ENCODE measurements around the gene TEPSIN.

TEPSIN gene

DNA sequence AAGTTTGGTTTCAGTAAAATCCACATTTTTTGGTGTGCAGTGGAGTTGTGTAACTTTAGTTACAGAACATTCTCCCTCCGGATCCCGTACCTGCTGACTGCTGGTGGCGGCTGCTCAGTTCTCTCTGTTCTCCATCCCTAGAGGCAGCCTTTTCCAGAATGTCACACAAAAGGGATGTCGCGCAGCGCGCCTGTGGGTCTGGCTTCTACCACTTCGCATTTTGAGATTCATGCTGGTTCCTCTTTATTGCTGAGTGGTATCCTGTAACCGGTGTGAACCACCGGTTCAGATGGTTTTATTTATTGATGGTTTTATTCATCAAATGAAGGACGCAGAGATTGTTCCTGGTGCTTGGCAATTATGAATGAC, 15.1 kb downstream of the TEPSIN start:
- TF ChIP-seq, protein P1, sequence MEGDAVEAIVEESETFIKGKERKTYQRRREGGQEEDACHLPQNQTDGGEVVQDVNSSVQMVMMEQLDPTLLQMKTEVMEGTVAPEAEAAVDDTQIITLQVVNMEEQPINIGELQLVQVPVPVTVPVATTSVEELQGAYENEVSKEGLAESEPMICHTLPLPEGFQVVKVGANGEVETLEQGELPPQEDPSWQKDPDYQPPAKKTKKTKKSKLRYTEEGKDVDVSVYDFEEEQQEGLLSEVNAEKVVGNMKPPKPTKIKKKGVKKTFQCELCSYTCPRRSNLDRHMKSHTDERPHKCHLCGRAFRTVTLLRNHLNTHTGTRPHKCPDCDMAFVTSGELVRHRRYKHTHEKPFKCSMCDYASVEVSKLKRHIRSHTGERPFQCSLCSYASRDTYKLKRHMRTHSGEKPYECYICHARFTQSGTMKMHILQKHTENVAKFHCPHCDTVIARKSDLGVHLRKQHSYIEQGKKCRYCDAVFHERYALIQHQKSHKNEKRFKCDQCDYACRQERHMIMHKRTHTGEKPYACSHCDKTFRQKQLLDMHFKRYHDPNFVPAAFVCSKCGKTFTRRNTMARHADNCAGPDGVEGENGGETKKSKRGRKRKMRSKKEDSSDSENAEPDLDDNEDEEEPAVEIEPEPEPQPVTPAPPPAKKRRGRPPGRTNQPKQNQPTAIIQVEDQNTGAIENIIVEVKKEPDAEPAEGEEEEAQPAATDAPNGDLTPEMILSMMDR (IDR thresholded peaks at IDR 0.05; ENCODE audit: borderline replicate concordance, insufficient read depth, low read depth, low read length): no peak
- H3K4me3 ChIP-seq (ENCODE audit: low read depth, low read length): no peak overlapping the region

DNA sequence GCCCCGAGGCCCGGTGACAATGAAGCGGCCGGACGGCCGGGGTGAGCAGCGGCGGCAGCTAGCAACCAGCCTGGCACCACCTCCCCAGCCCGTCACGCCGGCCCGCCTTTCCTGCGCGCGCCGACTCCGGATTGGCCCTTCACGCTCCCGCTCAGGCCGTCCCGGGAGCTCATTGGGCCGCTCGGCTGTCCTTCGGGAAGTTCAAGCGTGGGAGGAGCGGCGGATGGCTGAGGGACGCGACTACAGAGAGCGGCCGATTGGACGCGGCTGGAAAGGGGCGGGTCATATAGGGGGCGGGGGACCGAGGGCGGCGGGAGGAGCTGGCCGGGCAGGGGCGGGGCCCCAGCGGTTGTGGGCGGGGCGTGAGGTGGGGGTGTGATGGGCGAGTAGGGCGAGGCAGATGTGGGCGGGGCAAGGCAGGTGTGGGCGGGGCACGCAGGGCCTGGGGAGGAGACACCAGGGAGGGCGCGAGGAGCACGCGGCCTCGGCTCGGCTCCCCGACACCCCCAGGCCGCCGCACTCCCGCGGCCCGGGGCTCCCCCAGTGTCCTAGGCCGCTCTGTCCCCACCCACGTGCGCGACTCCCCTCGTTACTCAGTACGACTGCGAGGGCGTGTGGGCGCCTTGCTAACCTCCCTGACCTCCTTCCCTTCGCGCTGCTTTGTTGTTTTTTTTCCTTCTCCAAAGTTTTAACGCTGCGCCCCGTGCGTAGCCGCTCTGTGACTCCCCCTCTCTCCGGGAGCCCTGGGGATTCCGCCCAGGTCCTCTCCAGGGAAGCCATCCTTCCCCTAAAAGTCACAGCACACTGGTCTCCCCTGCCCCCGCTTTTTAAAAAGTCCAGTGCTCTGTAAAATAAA, 15.7 kb downstream of the TEPSIN start, which contains the start of gene CEP131:
Gene CEP131, minus strand, starts transcription at position 60 of the 856 bp plus-strand sequence. CDS start 2,909 bp downstream, outside the sequence.
- TF ChIP-seq, protein P1 (IDR thresholded peaks at IDR 0.05; ENCODE audit: borderline replicate concordance, insufficient read depth, low read depth, low read length): no peak
- peak within 1 kb of the TSS; percentile 68 for H3K4me3 ChIP-seq (ENCODE audit: low read depth, low read length)

DNA sequence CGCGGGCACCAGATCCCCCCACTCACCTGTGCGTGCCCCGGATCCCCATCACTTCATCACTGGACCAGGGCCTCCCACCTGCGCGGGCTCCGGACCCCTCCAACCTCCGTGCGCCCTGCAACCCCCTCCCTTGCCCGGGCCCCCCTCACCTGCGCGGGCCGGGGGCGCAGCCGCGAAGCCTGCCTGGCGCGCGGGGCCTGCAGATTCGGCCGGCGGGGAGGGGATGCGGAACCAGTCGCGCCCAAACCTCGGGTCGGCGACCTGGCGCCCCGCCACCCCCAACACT, 16.3 kb downstream of the TEPSIN start:
- H3K4me3 ChIP-seq (ENCODE audit: low read depth, low read length): peak overlapping the region; percentile 68
- TF ChIP-seq, protein P1 (IDR thresholded peaks at IDR 0.05; ENCODE audit: borderline replicate concordance, insufficient read depth, low read depth, low read length): no peak

DNA sequence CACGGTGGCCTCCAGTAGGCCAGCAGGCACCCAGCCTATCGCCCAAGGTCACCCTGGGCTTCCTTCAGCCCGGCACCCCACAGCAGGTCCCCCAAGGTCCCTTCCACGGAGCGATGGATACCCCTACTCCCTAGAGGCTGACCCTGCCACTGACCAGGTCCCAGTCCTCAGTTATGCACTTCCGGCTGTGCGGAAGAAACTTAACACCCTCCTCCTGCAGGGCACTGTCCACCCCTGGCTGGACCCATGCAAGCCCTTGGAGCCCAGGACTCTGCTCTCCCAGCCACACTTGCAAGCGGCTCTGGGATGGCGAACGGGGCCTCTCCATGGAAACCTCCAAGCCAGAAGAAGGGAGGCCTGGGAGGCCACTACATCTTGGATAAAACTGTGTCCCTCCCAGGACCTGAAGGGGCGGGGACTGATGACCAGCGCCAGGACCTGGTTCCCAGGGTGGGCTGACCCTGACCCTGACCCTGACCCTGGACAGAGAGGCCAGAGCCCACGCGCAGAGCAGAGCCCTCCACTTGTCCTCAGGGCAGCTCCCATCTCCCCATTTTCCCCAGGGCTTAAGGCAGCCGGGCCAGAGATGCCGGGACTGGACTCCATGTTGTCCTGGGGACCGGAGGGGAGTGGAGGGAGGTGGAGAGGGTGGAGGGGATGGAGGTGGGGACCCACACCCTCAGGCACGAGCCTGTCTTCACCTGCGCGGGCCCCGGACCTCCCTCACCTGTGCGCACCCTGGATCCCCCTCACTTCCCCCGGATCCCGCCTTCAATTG, 16.8 kb downstream of the TEPSIN start:
- peak overlapping the region; percentile 68 for H3K4me3 ChIP-seq (ENCODE audit: low read depth, low read length)
- TF ChIP-seq, protein P1 (IDR thresholded peaks at IDR 0.05; ENCODE audit: borderline replicate concordance, insufficient read depth, low read depth, low read length): no peak

DNA sequence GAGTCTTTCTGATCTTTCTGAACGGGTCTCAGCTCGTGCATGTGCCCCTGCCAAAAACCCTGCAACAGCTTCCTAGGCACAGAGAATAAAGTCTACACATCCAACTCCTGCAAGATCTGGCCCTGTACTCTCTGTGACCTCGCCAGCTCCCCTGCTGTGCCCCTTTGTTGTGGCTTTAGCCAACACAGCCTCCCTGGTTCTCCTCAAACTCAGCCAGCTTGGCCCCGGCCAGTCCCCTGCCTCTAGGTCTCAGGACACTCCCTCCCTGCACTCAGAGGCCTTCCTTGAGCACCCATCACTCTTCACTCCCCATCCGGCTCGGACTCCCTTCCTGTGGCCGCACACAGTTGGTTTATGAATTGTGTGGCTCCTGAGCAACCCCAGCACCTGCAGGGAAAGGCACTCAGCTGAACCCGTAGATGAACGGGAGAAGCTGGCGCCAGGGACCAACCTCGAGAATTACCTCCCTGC, 17.4 kb downstream of the TEPSIN start:
- H3K4me3 ChIP-seq (ENCODE audit: low read depth, low read length): no peak overlapping the region
- TF ChIP-seq, protein P1 (IDR thresholded peaks at IDR 0.05; ENCODE audit: borderline replicate concordance, insufficient read depth, low read depth, low read length): no peak

DNA sequence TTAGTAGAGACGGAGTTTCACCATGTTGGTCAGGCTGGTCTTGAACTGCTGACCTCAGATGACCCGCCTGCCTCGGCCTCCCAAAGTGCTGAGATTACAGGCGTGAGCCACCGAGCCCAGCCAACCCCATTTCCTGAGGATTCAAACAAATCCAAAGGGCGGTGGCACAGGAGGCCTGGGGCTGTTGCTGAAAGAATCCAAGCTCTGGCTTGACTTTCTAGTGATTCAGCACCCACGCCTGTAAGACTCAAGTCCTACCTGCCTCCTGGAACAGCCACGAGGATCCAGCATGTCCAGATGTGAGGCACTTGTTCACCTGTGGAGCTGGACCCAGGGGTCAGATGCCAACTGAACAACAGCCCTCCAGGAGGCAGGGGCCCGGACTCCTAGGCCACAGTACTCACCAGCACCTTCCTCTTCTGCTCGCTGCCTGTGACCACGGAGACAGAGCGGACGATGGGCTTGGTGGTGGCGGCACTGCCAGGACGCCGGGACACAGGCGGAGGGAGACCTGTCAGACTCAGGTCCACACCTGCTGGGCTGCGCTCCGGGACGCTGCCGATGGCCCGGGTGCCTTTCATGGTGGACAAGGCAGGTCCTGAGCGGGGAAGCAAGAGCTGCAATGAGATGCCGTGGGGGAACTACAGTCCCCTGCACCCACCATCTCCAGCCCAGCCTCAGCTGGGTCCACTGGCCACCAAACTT, 19.2 kb downstream of the TEPSIN start:
- H3K4me3 ChIP-seq (ENCODE audit: low read depth, low read length): no peak overlapping the region
- TF ChIP-seq, protein P1 (IDR thresholded peaks at IDR 0.05; ENCODE audit: borderline replicate concordance, insufficient read depth, low read depth, low read length): no peak

All from GM12875 (cell line).